ENCODE measurements around the gene CGB3. TPM values are rescaled to one million over a fixed set of nuclear protein-coding genes. Genes with fewer than 3 reads are reported as not detected.
A peak's percentile ranks its signal among the peaks of the same experiment; 100 is the strongest.
"Not testable (repeated sequence)": the region's sequence is repeated elsewhere in the genome, so short reads cannot be mapped to it uniquely, and the experiment has no call there.

Gene CGB3
- total RNA-seq = not detected
- long read RNA-seq = 0 reads

DNA sequence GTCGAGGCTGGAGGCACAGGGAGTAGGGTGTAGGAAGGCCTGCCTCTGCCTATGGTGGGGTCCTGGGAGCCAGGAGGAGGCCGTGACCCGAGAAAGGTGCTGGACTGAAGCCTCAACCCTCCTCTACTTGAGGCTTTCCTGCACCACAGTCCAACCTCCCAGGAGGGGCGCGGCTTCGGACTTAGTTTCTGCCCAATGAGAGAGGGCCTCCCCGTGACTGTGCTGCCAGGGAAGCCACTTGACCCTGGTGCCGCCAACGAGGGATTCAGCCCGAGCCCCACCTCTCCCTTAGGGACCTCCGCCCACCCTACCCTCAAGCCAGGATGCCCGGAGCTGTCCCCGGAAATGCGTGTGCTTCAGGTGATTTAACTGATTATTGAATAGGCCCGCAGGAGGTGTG, at the start of gene CGB3:
Gene CGB3, minus strand, starts transcription at position 101 of the 400 bp plus-strand sequence. CDS start 362 bp downstream, outside the sequence.
- ATAC-seq; intact Hi-C loops (cut with DNase I); DNase-seq (ENCODE audit: missing footprints): not testable (repeated sequence)

DNA sequence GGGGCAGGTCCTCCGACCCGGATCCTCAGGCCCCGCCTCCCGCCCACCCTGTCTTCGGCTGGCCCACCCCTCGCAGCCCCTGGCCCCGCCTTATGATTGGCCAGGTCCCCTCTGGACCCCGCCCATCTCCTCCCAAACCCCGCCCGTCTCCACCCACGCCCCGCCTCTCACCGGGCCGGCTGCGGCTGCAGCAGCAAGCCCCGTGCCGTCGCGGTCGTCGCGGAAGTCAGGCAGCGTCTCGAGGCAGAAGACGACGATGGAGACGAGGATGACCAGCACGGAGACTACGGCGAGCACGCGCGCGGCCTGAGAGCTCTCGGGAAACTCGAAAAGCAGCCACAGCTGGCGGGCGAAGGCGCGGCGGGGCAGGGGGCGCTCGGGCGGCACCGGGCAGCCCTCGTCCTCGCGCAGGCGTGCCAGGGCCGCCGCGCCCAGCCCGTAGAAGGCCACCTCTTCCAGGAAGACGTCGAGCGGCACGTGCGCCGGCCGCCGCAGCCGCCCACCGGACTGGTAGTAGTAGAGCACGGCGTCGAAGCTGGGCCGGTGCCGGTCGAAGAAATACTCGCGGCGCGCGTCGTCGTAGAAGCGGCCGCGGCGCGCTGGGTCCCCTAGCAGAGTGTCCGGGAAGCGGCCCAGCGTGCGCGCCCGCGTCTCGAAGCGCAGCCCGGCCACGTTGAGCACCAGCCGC, 47.9 kb upstream of the CGB3 start:
- ATAC-seq = no peak
- no peak for DNase-seq (ENCODE audit: missing footprints)
- intact Hi-C loops (cut with DNase I) = no loop called here

- DNase-seq (ENCODE audit: missing footprints) (no peak), ATAC-seq (no peak)
- intact Hi-C loops (cut with DNase I) = no loop called here
Observed at GRCh38 chr19:49070416-49070815, 46.3 kb upstream of the CGB3 start.

GRCh38 chr19:49069026-49069425, 44.9 kb upstream of the CGB3 start:
- DNase-seq (ENCODE audit: missing footprints) = no peak

GRCh38 chr19:49067554-49067953, 43.4 kb upstream of the CGB3 start:
- intact Hi-C loops (cut with DNase I) = no loop called here
- ATAC-seq (no peak), DNase-seq (ENCODE audit: missing footprints) (no peak)

More at GRCh38 chr19:49069026-49069425, 44.9 kb upstream of the CGB3 start:
- no peak for ATAC-seq
- intact Hi-C loops (cut with DNase I) = no loop called here

- no peak for DNase-seq (ENCODE audit: missing footprints)
- no peak for ATAC-seq
- intact Hi-C loops (cut with DNase I) = no loop called here
Observed at GRCh38 chr19:49065905-49066512, 41.9 kb upstream of the CGB3 start.

GRCh38 chr19:49064768-49065611, 40.9 kb upstream of the CGB3 start, which contains the start of gene NTF4:
Gene NTF4, minus strand, starts transcription at chr19:49064818. Its CDS starts 2,821 bp downstream, at chr19:49061997.
- intact Hi-C loops (cut with DNase I) = no loop called here
- ATAC-seq = peak; percentile 20

GRCh38 chr19:49064029-49064629, 40.0 kb upstream of the CGB3 start:
- intact Hi-C loops (cut with DNase I) = no loop called here
- ATAC-seq (no peak), DNase-seq (ENCODE audit: missing footprints) (no peak)

More at GRCh38 chr19:49064768-49065611, 40.9 kb upstream of the CGB3 start, which contains the start of gene NTF4:
- no peak for DNase-seq (ENCODE audit: missing footprints)

DNA sequence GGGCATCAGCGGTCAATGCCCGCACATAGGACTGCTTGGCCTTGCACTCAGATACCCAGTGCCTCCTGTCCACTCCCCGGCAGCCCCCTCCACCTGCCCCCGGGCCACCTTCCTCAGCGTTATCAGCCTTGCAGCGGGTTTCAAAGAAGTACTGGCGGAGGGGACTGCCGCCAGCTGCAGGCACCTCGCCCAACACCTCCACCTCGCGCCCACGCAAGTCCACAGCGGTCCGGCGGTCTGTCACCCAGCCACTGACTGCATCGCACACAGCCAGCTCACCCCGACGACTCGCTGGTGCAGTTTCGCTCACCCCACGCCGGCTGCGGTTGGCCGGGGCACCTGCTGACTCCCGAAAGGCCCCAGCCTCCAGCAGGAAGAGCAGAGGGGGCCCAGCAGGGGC, 37.3 kb upstream of the CGB3 start:
- intact Hi-C loops (cut with DNase I) = no loop called here
- DNase-seq (ENCODE audit: missing footprints) (no peak), ATAC-seq (no peak)

- intact Hi-C loops (cut with DNase I) = no loop called here
- DNase-seq (ENCODE audit: missing footprints) = no peak
Observed at GRCh38 chr19:49061000-49061399, 36.9 kb upstream of the CGB3 start.

DNA sequence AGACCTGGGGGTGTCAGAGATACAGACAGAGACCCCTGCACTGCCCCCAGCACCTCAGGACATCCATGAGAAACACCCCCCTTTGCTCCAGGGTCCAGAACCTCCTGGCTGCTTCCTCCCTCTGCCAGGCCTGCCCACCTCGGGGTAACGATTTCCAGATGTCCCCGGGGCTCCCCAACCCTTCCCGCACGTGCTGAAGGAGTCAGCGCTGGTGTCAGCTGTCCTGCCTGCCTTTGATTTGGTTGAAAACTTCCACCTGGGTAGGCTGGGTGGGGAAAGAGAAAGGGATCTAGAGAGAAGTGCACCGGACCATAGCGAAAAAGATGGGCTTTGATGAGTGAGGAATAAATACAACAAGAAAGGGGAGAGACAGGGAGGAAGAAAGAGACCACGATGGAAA, 34.9 kb upstream of the CGB3 start:
- ATAC-seq (no peak), DNase-seq (ENCODE audit: missing footprints) (no peak)
- intact Hi-C loops (cut with DNase I) = no loop called here

More at GRCh38 chr19:49061000-49061399, 36.9 kb upstream of the CGB3 start:
- ATAC-seq = no peak

- DNase-seq (ENCODE audit: missing footprints) = no peak
- intact Hi-C loops (cut with DNase I) = no loop called here
- ATAC-seq = no peak
Observed at GRCh38 chr19:49058562-49058961, 34.4 kb upstream of the CGB3 start.

DNA sequence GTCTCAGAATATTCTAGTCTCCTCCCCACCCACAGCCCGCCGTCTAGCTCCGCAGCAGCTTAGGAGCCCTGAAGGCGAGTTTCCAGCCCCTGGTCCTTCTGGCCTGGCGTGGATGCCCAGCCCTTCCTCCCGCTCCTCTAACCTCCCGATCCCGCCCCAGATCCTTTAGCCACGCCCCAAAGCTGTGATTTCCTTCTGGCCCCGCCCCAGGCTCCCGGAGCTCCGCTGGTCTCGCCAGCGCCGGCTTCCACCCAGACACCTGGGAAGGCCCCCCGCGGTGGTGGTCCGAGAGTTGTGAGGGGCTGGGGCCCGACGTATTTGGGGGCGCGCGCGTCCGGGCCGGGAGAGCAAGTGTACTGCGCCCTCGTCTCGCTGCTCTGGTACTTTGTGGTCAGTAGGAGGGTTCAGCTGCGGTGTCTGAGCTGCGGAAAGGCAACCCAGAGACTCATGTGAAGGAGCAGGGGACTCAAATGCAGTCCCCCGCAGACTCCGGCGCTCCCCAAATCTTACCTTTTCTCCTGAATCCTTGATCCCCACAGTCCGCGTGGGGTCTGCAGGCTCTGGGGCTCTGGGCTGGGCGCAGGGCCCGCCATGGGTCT, 33.6 kb upstream of the CGB3 start, which contains the start of gene CGB7:
Gene CGB7, minus strand, starts transcription at position 114 of the 599 bp plus-strand sequence. CDS start 2,374 bp downstream, outside the sequence.
- DNase-seq (ENCODE audit: missing footprints) (peak; percentile 75), ATAC-seq (peak; percentile 76)
- intact Hi-C loops (cut with DNase I) = no loop called here

GRCh38 chr19:49056902-49057596, 32.9 kb upstream of the CGB3 start:
- DNase-seq (ENCODE audit: missing footprints); intact Hi-C loops (cut with DNase I); ATAC-seq: not testable (repeated sequence)

DNA sequence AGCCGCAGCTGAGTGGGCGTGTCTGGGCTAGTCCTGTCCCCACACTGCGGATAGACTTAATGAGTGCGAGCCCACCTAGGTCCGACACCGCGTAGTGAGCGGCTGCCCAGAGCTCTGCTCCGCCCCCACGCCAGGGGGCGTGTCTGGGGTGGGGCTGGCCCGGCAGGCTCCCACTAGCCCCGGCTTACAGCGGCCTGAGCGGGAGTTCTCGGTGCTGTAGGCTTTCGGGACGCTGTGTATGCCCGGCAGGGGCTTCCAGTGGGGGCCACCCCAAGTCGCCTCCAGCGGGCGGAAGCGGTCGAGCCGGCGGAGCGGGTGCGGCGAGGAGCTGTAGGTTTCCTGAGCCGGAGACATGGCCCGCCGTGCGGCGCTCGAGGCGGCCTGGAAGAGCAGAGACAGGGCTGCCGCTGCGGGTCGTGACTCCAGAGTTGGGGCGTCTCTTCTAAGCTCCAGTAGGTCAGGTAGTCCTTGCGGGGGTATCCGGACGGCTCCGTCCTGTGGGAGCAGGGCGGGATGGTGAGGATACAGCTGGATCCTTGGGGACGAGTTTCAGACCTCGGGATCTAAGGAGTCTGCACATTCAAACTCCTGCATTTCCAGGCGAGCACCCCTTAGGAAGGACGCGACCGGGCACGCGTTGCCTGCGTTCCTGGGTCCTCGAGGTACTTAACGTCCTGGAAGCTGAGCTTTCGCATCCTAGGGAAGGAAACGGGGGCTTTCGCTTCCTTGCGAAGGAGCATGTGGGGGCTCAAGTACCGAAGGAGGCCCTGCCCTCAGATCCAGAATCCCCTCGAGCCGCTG, 32.2 kb upstream of the CGB3 start:
- DNase-seq (ENCODE audit: missing footprints) (peak; percentile 74), ATAC-seq (peak; percentile 90)
- intact Hi-C loops (cut with DNase I) = no loop called here

DNA sequence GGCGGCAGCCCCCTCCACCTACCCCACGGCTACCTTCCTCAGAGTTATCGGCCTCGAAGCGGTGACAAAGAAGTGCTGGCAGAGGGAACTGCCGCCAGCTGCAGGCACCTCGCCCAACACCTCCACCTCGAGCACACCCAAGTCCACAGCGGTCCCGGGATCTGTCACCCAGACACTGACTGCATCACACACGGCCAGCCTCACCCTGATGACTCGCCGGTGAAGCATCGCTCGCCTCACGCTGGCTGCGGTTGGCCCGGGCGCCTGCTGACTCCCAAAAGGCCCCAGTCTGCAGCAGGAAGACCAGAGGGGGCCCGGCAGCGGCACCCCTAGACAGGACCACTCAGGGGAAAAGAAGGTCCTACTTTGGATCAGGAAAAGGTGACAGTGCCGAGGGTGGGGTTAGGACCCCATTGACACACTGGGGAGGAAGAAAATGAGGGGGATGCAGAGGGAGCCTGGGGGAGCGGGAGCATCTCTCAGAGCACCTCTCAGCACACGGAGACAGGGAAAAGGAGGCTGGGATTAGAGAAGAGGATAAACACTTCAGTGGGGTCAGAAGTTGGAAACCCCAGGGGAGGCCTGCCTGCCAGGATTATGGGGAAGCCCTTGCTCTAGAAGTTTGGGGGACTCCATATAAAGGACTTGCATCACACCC, 26.4 kb upstream of the CGB3 start:
- DNase-seq (ENCODE audit: missing footprints); ATAC-seq; intact Hi-C loops (cut with DNase I): not testable (repeated sequence)

All from Right ventricle myocardium inferior (tissue), 1 donor.